ENCODE measurements around the gene C9orf40.

C9orf40 gene

GRCh38 chr9:74946686-74947085 lies 6.0 kb downstream of the C9orf40 start:
- Histone ChIP-seq H3F3A (ENCODE audit: low read depth) (no peaks in the 10 kb centered on the region), H3K4me2 (ENCODE audit: low read depth, low read length, poor library complexity, severe bottlenecking) (peak overlapping the region; percentile 20), H4K20me1 (ENCODE audit: insufficient read depth, low read length, poor library complexity, severe bottlenecking) (peaks cover 29% of the 10 kb centered on the region), H3K27me3 (ENCODE audit: insufficient read depth, low read length, poor library complexity, severe bottlenecking) (no peaks in the 10 kb centered on the region), H3K79me2 (ENCODE audit: insufficient read depth, low read length) (peaks cover 31% of the 10 kb centered on the region), H3K36me3 (ENCODE audit: insufficient read depth, low read length) (no peaks in the 10 kb centered on the region), H3K4me3 (ENCODE audit: low read length, poor library complexity, severe bottlenecking) (no peak overlapping the region), H2AFZ (ENCODE audit: low read length) (no peak overlapping the region), H3K9ac (ENCODE audit: low read depth, low read length, poor library complexity, severe bottlenecking) (no peak overlapping the region), H3K9me2 (replicated peaks; ENCODE audit: low read depth, low read length) (no peaks in the 10 kb centered on the region), H3K4me1 (ENCODE audit: insufficient read depth, low read length, poor library complexity, severe bottlenecking) (peaks cover 33% of the 10 kb centered on the region), H3K9me3 (ENCODE audit: insufficient read depth, low read depth, low read length) (no peaks in the 10 kb centered on the region)
- TF ChIP-seq EZH2phosphoT487 (IDR thresholded peaks at IDR 0.05; ENCODE audit: borderline replicate concordance) (no peak), CTCF (conservative IDR thresholded peaks at IDR 0.05; ENCODE audit: low read length) (no peak)

GRCh38 chr9:74942801-74943200 lies 9.9 kb downstream of the C9orf40 start:
- Histone ChIP-seq H3K79me2 (ENCODE audit: insufficient read depth, low read length) (no peaks in the 10 kb centered on the region), H2AFZ (ENCODE audit: low read length) (no peak overlapping the region), H3K27me3 (ENCODE audit: insufficient read depth, low read length, poor library complexity, severe bottlenecking) (no peaks in the 10 kb centered on the region), H3K9ac (ENCODE audit: low read depth, low read length, poor library complexity, severe bottlenecking) (no peak overlapping the region), H4K20me1 (ENCODE audit: insufficient read depth, low read length, poor library complexity, severe bottlenecking) (no peaks in the 10 kb centered on the region), H3K4me3 (ENCODE audit: low read length, poor library complexity, severe bottlenecking) (no peak overlapping the region), H3K9me3 (ENCODE audit: insufficient read depth, low read depth, low read length) (no peaks in the 10 kb centered on the region), H3F3A (ENCODE audit: low read depth) (no peaks in the 10 kb centered on the region), H3K36me3 (ENCODE audit: insufficient read depth, low read length) (no peaks in the 10 kb centered on the region), H3K4me2 (ENCODE audit: low read depth, low read length, poor library complexity, severe bottlenecking) (no peak overlapping the region), H3K9me2 (replicated peaks; ENCODE audit: low read depth, low read length) (no peaks in the 10 kb centered on the region), H3K4me1 (ENCODE audit: insufficient read depth, low read length, poor library complexity, severe bottlenecking) (peaks cover 7% of the 10 kb centered on the region)
- TF ChIP-seq CTCF (conservative IDR thresholded peaks at IDR 0.05; ENCODE audit: low read length) (no peak), EZH2phosphoT487 (IDR thresholded peaks at IDR 0.05; ENCODE audit: borderline replicate concordance) (no peak)

- H3K4me2 ChIP-seq (ENCODE audit: low read depth, low read length, poor library complexity, severe bottlenecking), result no peak overlapping the region
- H3K4me3 ChIP-seq (ENCODE audit: low read length, poor library complexity, severe bottlenecking), result no peak overlapping the region
- no peaks in the 10 kb centered on the region for H4K20me1 ChIP-seq (ENCODE audit: insufficient read depth, low read length, poor library complexity, severe bottlenecking)
- no peaks in the 10 kb centered on the region for H3K9me2 ChIP-seq (replicated peaks; ENCODE audit: low read depth, low read length)
- no peaks in the 10 kb centered on the region for H3K4me1 ChIP-seq (ENCODE audit: insufficient read depth, low read length, poor library complexity, severe bottlenecking)
- TF ChIP-seq CTCF (conservative IDR thresholded peaks at IDR 0.05; ENCODE audit: low read length) (peak; percentile 31; the same call in 1 of the 2 replicates), EZH2phosphoT487 (IDR thresholded peaks at IDR 0.05; ENCODE audit: borderline replicate concordance) (no peak)
- no peaks in the 10 kb centered on the region for H3K79me2 ChIP-seq (ENCODE audit: insufficient read depth, low read length)
- H2AFZ ChIP-seq (ENCODE audit: low read length), result no peak overlapping the region
- no peaks in the 10 kb centered on the region for H3K27me3 ChIP-seq (ENCODE audit: insufficient read depth, low read length, poor library complexity, severe bottlenecking)
- H3F3A ChIP-seq (ENCODE audit: low read depth), result no peaks in the 10 kb centered on the region
- no peaks in the 10 kb centered on the region for H3K36me3 ChIP-seq (ENCODE audit: insufficient read depth, low read length)
- no peaks in the 10 kb centered on the region for H3K9me3 ChIP-seq (ENCODE audit: insufficient read depth, low read depth, low read length)
- H3K9ac ChIP-seq (ENCODE audit: low read depth, low read length, poor library complexity, severe bottlenecking), result no peak overlapping the region
Observed at GRCh38 chr9:74940600-74940999, 12.1 kb downstream of the C9orf40 start.

All from Loucy (cell line).